Measurements from ENCODE around the gene FARP1.

The FARP1 gene

GRCh38 chr13:98434060-98434459 lies 291.2 kb downstream of the FARP1 start:
- H3K4me1 ChIP-seq = no peaks in the 10 kb centered on the region
- no peaks in the 10 kb centered on the region for H3K36me3 ChIP-seq (replicated peaks)
- H3K4me3 ChIP-seq = no peak overlapping the region
- DNase-seq (ENCODE audit: low spot score in 2 of 2) = no peak
- in situ Hi-C loops (cut with MboI; ENCODE audit: low sequenced_read_pairs) = loop anchor here (10.0 to 25.0 kb wide), 2 partner anchors 403 to 579 kb away; no protein-coding TSS in a partner anchor
- H3K27me3 ChIP-seq (ENCODE audit: low read depth) = no peaks in the 10 kb centered on the region
- no peaks in the 10 kb centered on the region for H3K9me3 ChIP-seq

DNA sequence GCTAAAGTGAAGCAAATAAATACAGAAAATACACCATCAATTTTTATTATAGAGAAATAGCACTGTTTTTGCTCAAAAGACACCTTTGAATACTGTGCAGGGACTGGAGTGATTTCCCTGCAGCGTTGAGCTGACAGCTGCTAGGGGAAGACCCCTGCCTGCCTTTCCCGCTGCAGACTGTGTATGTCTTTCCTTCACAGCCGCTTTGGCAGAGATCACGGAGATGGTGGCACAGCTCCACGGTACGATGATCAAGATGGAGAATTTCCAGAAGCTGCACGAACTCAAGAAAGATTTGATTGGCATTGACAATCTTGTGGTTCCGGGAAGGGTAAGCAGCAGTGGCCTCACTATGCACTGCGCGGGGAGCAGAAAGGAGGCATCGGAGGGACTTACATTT lies 292.5 kb downstream of the FARP1 start:
- no peak for DNase-seq (ENCODE audit: low spot score in 2 of 2)
- H3K4me3 ChIP-seq = no peak overlapping the region
- in situ Hi-C loops (cut with MboI; ENCODE audit: low sequenced_read_pairs) = loop anchor here (10.0 to 25.0 kb wide), 2 partner anchors 402 to 581 kb away; no protein-coding TSS in a partner anchor
- no peaks in the 10 kb centered on the region for H3K9me3 ChIP-seq
- H3K4me1 ChIP-seq = no peaks in the 10 kb centered on the region
- H3K36me3 ChIP-seq (replicated peaks) = no peaks in the 10 kb centered on the region
- no peaks in the 10 kb centered on the region for H3K27me3 ChIP-seq (ENCODE audit: low read depth)

- in situ Hi-C loops (cut with MboI; ENCODE audit: low sequenced_read_pairs) = loop anchor here (10.0 to 25.0 kb wide), 2 partner anchors 401 to 582 kb away; no protein-coding TSS in a partner anchor
- Histone ChIP-seq H3K4me3 (no peak overlapping the region), H3K36me3 (replicated peaks) (no peaks in the 10 kb centered on the region), H3K27me3 (ENCODE audit: low read depth) (no peaks in the 10 kb centered on the region), H3K9me3 (no peaks in the 10 kb centered on the region), H3K4me1 (no peaks in the 10 kb centered on the region)
- no peak for DNase-seq (ENCODE audit: low spot score in 2 of 2)
Observed at GRCh38 chr13:98436233-98436910, 293.5 kb downstream of the FARP1 start.

DNA sequence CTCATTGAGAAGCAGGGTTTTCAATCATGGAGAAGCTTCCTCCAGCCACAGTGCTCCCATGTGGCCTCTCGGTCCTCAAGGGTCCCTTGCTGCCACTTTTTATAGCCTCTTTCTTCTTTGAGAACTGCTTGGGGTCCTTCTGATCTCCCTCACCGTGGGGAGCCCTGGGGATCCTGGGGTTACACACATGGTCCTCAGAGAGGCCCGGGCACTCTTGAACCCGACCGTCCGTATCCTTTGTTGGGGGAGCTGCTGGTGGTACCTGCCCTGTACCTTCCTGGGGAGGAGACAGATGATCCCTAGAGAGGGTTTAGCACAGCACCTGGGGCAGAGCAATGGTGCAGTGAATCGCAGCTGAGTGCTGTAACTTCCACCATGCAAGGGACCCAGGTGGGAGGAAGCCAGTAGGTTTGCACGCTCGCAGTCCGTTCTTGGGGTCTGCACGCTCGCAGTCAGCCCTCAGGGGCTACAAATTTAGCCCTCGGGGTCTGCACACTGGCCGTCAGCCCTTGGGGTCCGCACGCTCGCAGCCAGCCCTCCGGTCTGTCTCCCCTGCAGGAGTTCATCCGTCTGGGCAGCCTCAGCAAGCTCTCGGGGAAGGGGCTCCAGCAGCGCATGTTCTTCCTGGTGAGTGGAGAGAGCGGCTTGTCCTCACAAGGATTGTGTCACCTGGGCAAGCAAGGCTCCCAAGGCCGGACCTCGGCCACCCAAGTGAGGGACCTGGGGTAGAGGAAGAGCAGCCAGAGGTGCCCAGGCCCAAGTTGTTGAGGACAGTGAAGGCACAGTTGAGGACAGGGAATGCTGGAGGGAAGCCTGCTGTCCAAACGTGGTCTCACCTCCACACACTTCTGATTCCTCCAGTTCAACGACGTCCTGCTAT lies 295.6 kb downstream of the FARP1 start:
- DNase-seq (ENCODE audit: low spot score in 2 of 2) = no peak
- no peak overlapping the region for H3K4me3 ChIP-seq
- no peaks in the 10 kb centered on the region for H3K4me1 ChIP-seq
- H3K27me3 ChIP-seq (ENCODE audit: low read depth) = no peaks in the 10 kb centered on the region
- H3K36me3 ChIP-seq (replicated peaks) = no peaks in the 10 kb centered on the region
- H3K9me3 ChIP-seq = no peaks in the 10 kb centered on the region
- in situ Hi-C loops (cut with MboI; ENCODE audit: low sequenced_read_pairs) = loop anchor here (10.0 to 25.0 kb wide), 2 partner anchors 399 to 584 kb away; no protein-coding TSS in a partner anchor

DNA sequence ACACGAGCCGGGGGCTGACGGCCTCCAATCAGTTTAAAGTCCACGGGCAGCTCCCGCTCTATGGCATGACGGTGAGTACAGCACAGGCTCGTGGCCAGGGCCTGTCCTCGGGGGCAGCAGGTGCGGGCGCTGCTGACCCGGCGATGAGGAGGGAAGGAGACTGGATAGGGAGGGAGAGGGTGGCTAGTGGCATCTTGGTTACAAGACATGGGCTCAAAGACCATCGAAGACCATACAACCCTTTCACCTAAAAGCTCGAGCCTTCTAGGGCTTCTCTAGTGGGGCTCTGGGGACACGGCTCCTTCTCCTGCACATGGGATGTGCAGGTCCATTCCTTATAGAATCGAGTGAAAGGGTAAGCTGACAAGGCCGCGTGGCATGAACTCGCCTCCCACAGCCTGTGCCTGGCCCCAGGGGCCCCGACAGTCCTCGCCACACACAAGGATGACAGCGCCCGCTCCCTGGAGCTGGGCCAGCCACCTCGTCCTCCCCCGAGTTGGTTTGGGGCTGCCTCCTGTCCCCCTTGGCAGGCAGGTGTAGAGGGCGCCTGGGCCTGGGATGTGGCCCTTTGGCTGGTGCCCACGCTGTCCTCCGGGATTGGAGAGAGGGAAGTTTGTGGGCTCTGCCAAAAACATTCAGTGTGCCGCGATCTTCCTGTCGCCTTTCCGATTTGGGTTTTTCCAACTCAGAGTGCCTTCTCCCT lies 296.4 kb downstream of the FARP1 start:
- no peak for DNase-seq (ENCODE audit: low spot score in 2 of 2)
- in situ Hi-C loops (cut with MboI; ENCODE audit: low sequenced_read_pairs) = loop anchor here (10.0 to 25.0 kb wide), 2 partner anchors 398 to 584 kb away; no protein-coding TSS in a partner anchor
- Histone ChIP-seq H3K9me3 (no peaks in the 10 kb centered on the region), H3K4me1 (no peaks in the 10 kb centered on the region), H3K36me3 (replicated peaks) (no peaks in the 10 kb centered on the region), H3K4me3 (no peak overlapping the region), H3K27me3 (ENCODE audit: low read depth) (no peaks in the 10 kb centered on the region)

DNA sequence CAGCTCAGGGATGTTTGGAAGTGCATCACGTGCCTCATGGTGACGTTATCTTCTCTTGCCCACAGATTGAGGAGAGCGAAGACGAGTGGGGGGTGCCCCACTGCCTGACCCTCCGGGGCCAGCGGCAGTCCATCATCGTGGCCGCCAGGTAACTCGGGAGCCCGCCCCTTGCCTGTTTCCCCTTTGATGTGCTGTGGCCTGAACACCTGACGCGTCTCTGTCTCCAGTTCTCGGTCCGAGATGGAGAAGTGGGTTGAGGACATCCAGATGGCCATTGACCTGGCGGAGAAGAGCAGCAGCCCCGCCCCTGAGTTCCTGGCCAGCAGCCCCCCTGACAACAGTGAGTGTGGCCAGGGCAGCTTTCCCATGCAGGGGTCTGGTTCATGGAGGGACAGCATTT lies 297.0 kb downstream of the FARP1 start:
- Histone ChIP-seq H3K4me1 (no peaks in the 10 kb centered on the region), H3K4me3 (no peak overlapping the region), H3K27me3 (ENCODE audit: low read depth) (no peaks in the 10 kb centered on the region), H3K9me3 (no peaks in the 10 kb centered on the region), H3K36me3 (replicated peaks) (no peaks in the 10 kb centered on the region)
- DNase-seq (ENCODE audit: low spot score in 2 of 2) = no peak
- in situ Hi-C loops (cut with MboI; ENCODE audit: low sequenced_read_pairs) = loop anchor here (10.0 to 25.0 kb wide), 2 partner anchors 397 to 585 kb away; no protein-coding TSS in a partner anchor

GRCh38 chr13:98440390-98441055 lies 297.6 kb downstream of the FARP1 start:
- Histone ChIP-seq H3K36me3 (replicated peaks) (no peaks in the 10 kb centered on the region), H3K27me3 (ENCODE audit: low read depth) (no peaks in the 10 kb centered on the region), H3K9me3 (no peaks in the 10 kb centered on the region), H3K4me1 (no peaks in the 10 kb centered on the region; the same call in 1 of the 2 replicates), H3K4me3 (no peak overlapping the region)
- in situ Hi-C loops (cut with MboI; ENCODE audit: low sequenced_read_pairs) = loop anchor here (25.0 kb wide), 1 partner anchor 397 kb away; no protein-coding TSS in a partner anchor
- no peak for DNase-seq (ENCODE audit: low spot score in 2 of 2)

DNA sequence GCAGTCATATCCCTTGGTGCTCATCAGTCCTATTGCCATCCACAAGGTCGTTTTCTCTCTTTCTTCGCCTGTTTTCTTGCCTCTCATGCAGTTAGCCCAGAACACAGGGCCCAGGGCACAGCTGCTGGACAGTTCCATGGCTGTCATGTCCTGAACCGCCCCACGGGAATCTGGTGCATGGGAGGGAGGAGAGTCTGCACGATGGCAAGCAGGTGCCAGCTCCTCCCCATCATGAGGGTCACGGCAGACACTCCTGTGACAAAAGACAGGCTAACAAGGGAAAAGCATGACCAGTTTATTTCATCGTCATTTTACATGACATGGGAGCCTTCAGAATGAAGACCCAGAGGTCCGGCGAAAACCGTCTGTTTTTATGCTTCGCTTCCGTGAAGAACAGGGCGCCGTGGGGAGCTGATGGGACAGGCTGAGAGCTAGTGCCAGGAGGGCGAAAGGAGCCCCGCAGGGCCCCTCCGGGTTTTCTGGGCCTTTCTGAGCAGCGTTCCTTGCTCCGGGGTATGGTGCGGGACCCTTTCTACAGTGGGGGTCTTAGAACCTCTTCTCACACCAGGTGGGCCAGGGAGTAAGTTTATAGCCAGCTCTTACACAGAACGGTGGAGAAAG lies 298.3 kb downstream of the FARP1 start:
- no peaks in the 10 kb centered on the region for H3K27me3 ChIP-seq (ENCODE audit: low read depth)
- no peak for DNase-seq (ENCODE audit: low spot score in 2 of 2)
- no peak overlapping the region for H3K4me3 ChIP-seq
- in situ Hi-C loops (cut with MboI; ENCODE audit: low sequenced_read_pairs) = loop anchor here (25.0 kb wide), 1 partner anchor 396 kb away; no protein-coding TSS in a partner anchor
- H3K9me3 ChIP-seq = no peaks in the 10 kb centered on the region
- no peaks in the 10 kb centered on the region for H3K36me3 ChIP-seq (replicated peaks)
- no peaks in the 10 kb centered on the region; the same call in 1 of the 2 replicates for H3K4me1 ChIP-seq

GRCh38 chr13:98442391-98443230 lies 299.7 kb downstream of the FARP1 start:
- in situ Hi-C loops (cut with MboI; ENCODE audit: low sequenced_read_pairs) = loop anchor here (25.0 kb wide), 1 partner anchor 395 kb away; no protein-coding TSS in a partner anchor

DNA sequence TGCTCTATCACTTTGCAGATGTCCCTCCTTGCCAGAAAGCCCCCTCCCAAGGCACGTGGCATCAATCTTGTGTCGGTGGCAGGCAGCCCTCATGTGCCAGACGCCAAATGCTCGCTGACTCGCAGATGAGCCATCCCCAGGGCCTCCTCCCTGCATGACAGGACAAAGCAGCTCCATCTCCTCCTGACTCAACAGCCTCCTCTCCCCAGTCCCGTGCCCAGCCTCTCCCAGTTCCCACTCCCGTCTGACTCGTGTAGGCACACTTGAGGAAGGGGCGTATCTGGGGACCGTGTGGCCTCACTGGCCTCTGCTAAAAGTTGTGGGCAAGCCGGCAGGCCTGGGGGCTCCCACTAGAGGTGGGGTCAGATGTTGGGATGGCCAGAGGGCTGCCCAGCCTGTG lies 300.4 kb downstream of the FARP1 start:
- DNase-seq (ENCODE audit: low spot score in 2 of 2) = no peak
- Histone ChIP-seq H3K4me3 (no peak overlapping the region), H3K27me3 (ENCODE audit: low read depth) (no peaks in the 10 kb centered on the region), H3K36me3 (replicated peaks) (peaks cover 8% of the 10 kb centered on the region; the same call in 1 of the 2 replicates), H3K9me3 (no peaks in the 10 kb centered on the region), H3K4me1 (no peaks in the 10 kb centered on the region; the same call in 1 of the 2 replicates)
- in situ Hi-C loops (cut with MboI; ENCODE audit: low sequenced_read_pairs) = loop anchor here (25.0 kb wide), 1 partner anchor 394 kb away; no protein-coding TSS in a partner anchor

More at GRCh38 chr13:98442391-98443230, 299.7 kb downstream of the FARP1 start:
- no peak overlapping the region for H3K4me3 ChIP-seq
- H3K9me3 ChIP-seq = no peaks in the 10 kb centered on the region
- H3K27me3 ChIP-seq (ENCODE audit: low read depth) = no peaks in the 10 kb centered on the region
- no peak for DNase-seq (ENCODE audit: low spot score in 2 of 2)
- H3K4me1 ChIP-seq = no peaks in the 10 kb centered on the region; the same call in 1 of the 2 replicates
- peaks cover 8% of the 10 kb centered on the region; the same call in 1 of the 2 replicates for H3K36me3 ChIP-seq (replicated peaks)

GRCh38 chr13:98443800-98444325 lies 301.0 kb downstream of the FARP1 start:
- H3K9me3 ChIP-seq = no peaks in the 10 kb centered on the region
- DNase-seq (ENCODE audit: low spot score in 2 of 2) = no peak
- no peak overlapping the region for H3K4me3 ChIP-seq
- H3K27me3 ChIP-seq (ENCODE audit: low read depth) = no peaks in the 10 kb centered on the region
- H3K4me1 ChIP-seq = no peaks in the 10 kb centered on the region; the same call in 1 of the 2 replicates
- in situ Hi-C loops (cut with MboI; ENCODE audit: low sequenced_read_pairs) = loop anchor here (25.0 kb wide), 1 partner anchor 393 kb away; no protein-coding TSS in a partner anchor
- peaks cover 13% of the 10 kb centered on the region for H3K36me3 ChIP-seq (replicated peaks)

Measured in HAP-1 (cell line).